DND-41 (cell line): ENCODE data around the gene GAN.

Experiments
- ATAC-seq: fragments of 200-7000 bp; cut with Tn5 transposase; 3 replicates; pipeline ENCODE4 v1.9.1; 2021; ENCODE audit warnings: low read depth; ENCODE audit not compliant: insufficient read depth
- DNase-seq: peaks from one replicate; pipeline ENCODE4 v3.0.0-alpha.2; 2020
- H2AFZ ChIP-seq: 2 replicates; pipeline ENCODE4 v1.6.0; 2012; ENCODE audit warnings: low read depth, low read length
- H3K27ac ChIP-seq: 2 replicates; pipeline ENCODE4 v1.5.1; 2012; ENCODE audit warnings: low read length, inconsistent platforms
- H3K27me3 ChIP-seq: fragments of 200-600 bp; sonication (generic); 2 replicates; pipeline ENCODE4 v1.6.0; 2012; ENCODE audit warnings: low read length, mild to moderate bottlenecking, inconsistent platforms; ENCODE audit not compliant: insufficient read depth, poor library complexity
- H3K36me3 ChIP-seq: 2 replicates; pipeline ENCODE4 v1.5.1; 2012; ENCODE audit warnings: low read length, inconsistent platforms; ENCODE audit not compliant: insufficient read depth
- H3K4me1 ChIP-seq: 2 replicates; pipeline ENCODE4 v1.5.1; 2012; ENCODE audit warnings: mild to moderate bottlenecking, low read length; ENCODE audit not compliant: insufficient read depth
- H3K4me2 ChIP-seq: 2 replicates; pipeline ENCODE4 v1.6.0; 2012; ENCODE audit warnings: mild to moderate bottlenecking, moderate library complexity, low read length, inconsistent platforms; ENCODE audit not compliant: insufficient read depth
- H3K4me3 ChIP-seq, 2 experiments: fragments of 200-600 bp in 1 of 2; shearing (Covaris generic) in 1 of 2; 2 replicates each; pipeline ENCODE4 v1.5.1; 2012 to 2016; ENCODE audit warnings: inconsistent platforms in 2 of 2, low read length in 2 of 2, mild to moderate bottlenecking in 2 of 2, low read depth in 1 of 2, moderate library complexity in 1 of 2
- H3K79me2 ChIP-seq: 2 replicates; pipeline ENCODE4 v1.6.0; 2012; ENCODE audit warnings: low read length, inconsistent platforms; ENCODE audit not compliant: insufficient read depth
- H3K9ac ChIP-seq: 2 replicates; pipeline ENCODE4 v1.6.0; 2012; ENCODE audit warnings: low read depth, mild to moderate bottlenecking, inconsistent platforms, low read length, moderate library complexity
- H3K9me3 ChIP-seq: 2 replicates; pipeline ENCODE4 v1.5.1; 2012; ENCODE audit warnings: low read length, moderate library complexity, mild to moderate bottlenecking, inconsistent platforms; ENCODE audit not compliant: insufficient read depth, severe bottlenecking
- H4K20me1 ChIP-seq: 2 replicates; pipeline ENCODE4 v1.6.0; 2012; ENCODE audit warnings: low read length; ENCODE audit not compliant: insufficient read depth
- EZH2 ChIP-seq: IDR thresholded peaks from 3 replicates; pipeline ENCODE4 v1.6.1; 2012; ENCODE audit warnings: borderline replicate concordance, low read depth, mild to moderate bottlenecking, moderate library complexity, low read length, inconsistent platforms; ENCODE audit not compliant: severe bottlenecking
- TF ChIP-seq, protein P1 (sequence below): IDR thresholded peaks from 2 replicates; pipeline ENCODE4 v1.5.1; 2012; ENCODE audit warnings: borderline replicate concordance, low read length, moderate library complexity, mild to moderate bottlenecking; ENCODE audit not compliant: poor library complexity, severe bottlenecking; ENCODE audit errors: extremely low read depth

Gene GAN

DNA sequence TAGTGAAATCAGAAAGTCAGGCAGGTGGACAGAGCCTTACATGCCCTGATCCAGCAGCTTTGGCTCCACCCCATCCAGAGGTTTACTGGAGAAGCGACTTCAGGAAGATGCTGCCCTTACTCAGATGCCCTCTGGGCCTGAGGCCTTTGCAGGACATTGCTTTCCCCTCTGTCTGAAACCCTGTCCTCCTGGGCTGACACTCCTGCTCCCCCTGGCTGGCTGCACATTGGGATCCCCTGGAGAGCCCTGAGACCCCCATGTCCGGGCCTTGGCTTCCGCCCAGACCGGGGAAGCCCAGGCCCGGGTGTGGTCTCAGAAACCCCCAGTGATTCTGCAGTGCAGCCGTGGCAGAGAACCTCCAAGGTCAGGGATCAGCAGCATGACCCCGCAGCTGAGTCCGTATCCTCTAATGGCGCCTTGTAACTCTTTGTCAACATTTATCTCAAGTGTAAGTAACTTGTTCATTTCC is 39.7 kb upstream of the GAN start:
- Histone ChIP-seq H3K27ac (no peak overlapping the region), H3K27me3 (peaks cover 3% of the 10 kb centered on the region), H2AFZ (no peak overlapping the region), H3K36me3 (no peaks in the 10 kb centered on the region), H3K9me3 (no peaks in the 10 kb centered on the region), H3K4me1 (no peaks in the 10 kb centered on the region), H3K9ac (no peak overlapping the region), H3K79me2 (no peaks in the 10 kb centered on the region), H4K20me1 (no peaks in the 10 kb centered on the region), H3K4me3 (no peak overlapping the region), H3K4me2 (no peak overlapping the region)
- TF ChIP-seq, protein P1, sequence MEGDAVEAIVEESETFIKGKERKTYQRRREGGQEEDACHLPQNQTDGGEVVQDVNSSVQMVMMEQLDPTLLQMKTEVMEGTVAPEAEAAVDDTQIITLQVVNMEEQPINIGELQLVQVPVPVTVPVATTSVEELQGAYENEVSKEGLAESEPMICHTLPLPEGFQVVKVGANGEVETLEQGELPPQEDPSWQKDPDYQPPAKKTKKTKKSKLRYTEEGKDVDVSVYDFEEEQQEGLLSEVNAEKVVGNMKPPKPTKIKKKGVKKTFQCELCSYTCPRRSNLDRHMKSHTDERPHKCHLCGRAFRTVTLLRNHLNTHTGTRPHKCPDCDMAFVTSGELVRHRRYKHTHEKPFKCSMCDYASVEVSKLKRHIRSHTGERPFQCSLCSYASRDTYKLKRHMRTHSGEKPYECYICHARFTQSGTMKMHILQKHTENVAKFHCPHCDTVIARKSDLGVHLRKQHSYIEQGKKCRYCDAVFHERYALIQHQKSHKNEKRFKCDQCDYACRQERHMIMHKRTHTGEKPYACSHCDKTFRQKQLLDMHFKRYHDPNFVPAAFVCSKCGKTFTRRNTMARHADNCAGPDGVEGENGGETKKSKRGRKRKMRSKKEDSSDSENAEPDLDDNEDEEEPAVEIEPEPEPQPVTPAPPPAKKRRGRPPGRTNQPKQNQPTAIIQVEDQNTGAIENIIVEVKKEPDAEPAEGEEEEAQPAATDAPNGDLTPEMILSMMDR: no peak
- no peak for TF ChIP-seq EZH2
- no peak for DNase-seq
- ATAC-seq: no peak

DNA sequence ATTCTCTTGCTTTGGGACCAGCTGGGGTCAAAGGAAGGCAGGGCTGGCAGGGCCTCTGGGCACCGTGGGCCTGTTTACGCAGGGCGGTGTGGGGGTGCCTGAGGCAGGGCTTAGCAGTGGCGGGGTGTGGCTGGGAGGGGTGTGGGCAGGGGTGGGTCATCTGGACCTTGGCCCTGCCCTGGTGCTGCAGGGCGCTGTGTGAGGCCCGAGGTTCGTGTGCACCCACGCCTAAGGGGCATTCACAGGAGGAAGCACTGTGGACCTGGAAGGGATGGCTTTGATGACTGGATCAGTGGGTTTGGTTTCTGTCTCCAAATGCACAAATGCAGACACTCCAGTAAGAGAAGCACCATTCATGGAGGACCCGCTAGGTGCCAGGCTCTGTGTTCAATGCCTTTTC is 39.0 kb upstream of the GAN start:
- H3K27me3 ChIP-seq: peaks cover 3% of the 10 kb centered on the region
- ATAC-seq: no peak
- TF ChIP-seq EZH2: no peak
- TF ChIP-seq, protein P1: no peak

DNA sequence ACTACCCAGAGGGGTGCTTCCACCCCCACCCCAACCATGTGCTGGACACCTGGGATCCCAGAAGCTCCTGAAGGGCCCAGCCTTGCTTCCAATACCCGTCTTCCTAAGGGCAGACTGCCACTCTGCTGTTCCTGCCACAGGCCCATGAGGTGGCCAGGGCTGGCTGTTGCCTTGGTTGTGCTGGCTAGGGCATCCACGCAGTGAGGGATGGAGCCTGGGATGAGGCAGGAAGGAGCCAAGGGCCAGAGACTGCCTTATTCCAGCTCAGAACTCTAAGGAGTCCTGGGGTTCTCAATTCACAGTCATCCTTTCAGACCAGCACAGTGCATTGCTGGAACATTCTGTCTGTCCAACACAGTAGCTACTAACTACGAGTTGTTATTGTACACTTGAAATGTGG is 38.4 kb upstream of the GAN start:
- no peak for ATAC-seq
- no peak overlapping the region for H3K9ac ChIP-seq

More for the DNA sequence above, 39.0 kb upstream of the GAN start:
- Histone ChIP-seq H3K4me3 (no peak overlapping the region), H3K79me2 (no peaks in the 10 kb centered on the region), H4K20me1 (no peaks in the 10 kb centered on the region), H3K27ac (no peak overlapping the region), H3K36me3 (no peaks in the 10 kb centered on the region), H3K9ac (no peak overlapping the region), H3K4me2 (no peak overlapping the region), H2AFZ (no peak overlapping the region), H3K9me3 (no peaks in the 10 kb centered on the region), H3K4me1 (no peaks in the 10 kb centered on the region)
- no peak for DNase-seq

More for the DNA sequence above, 38.4 kb upstream of the GAN start:
- Histone ChIP-seq H3K4me2 (no peak overlapping the region), H3K27me3 (peaks cover 3% of the 10 kb centered on the region), H2AFZ (no peak overlapping the region), H4K20me1 (no peaks in the 10 kb centered on the region), H3K4me3 (no peak overlapping the region), H3K4me1 (no peaks in the 10 kb centered on the region), H3K36me3 (no peaks in the 10 kb centered on the region), H3K27ac (no peak overlapping the region), H3K79me2 (no peaks in the 10 kb centered on the region), H3K9me3 (no peaks in the 10 kb centered on the region)
- TF ChIP-seq, protein P1: no peak
- no peak for TF ChIP-seq EZH2
- DNase-seq: no peak
